Gastrocnemius medialis (tissue), 4 donors: ENCODE measurements around the gene APOL4.

Experiments used
- POLR2A ChIP-seq, 2 donors: fragments of 450-650 bp; IDR thresholded peaks; one replicate each; pipeline ENCODE4 v1.6.1; 2017; ENCODE audit warnings: antibody characterized with exemption in 2 of 2, mild to moderate bottlenecking in 2 of 2, moderate library complexity in 2 of 2
- TF ChIP-seq, protein P1 (sequence below), 5 experiments: fragments of 450-650 bp in 3 of 5; fragments of 200-600 bp in 2 of 5; sonication (generic) in 2 of 5; IDR thresholded peaks in 4 of 5; conservative IDR thresholded peaks in 1 of 5; 1 replicate in 4 of 5; 2 replicates in 1 of 5; pipeline ENCODE4 v1.5.1; 2016 to 2019; ENCODE audit warnings: antibody characterized with exemption in 5 of 5, mild to moderate bottlenecking in 3 of 5, moderate library complexity in 3 of 5

DNA sequence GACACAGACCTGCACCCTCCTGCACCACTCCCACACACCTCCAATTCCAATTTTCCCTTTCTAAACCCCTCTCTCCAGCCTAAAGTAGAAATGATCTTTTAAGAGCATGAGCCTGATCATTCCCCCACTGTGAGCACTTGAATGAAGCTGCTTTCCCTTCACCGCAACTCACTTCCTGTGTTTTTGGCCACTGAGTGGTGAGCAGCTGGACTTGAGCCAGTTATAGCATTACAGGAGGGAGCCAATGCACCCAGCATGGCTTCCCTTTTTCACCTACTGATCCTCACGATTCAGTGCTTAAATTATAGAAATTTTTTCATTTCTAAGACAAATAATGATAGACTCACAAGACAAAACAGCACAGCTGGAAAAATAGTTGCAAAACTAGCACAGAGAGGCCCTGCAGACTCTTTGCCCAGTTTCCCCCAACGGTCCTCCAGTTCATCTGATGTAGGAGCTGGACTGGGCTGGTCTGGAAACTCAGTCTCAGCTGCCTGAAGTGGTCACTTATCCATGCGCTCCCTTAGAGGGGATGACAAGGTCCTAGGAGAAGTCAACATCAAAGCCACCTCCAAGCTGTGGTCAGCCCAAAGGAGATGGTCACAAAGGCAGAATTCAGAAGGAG is 9.7 kb upstream of the APOL4 start:
- TF ChIP-seq, protein P1, sequence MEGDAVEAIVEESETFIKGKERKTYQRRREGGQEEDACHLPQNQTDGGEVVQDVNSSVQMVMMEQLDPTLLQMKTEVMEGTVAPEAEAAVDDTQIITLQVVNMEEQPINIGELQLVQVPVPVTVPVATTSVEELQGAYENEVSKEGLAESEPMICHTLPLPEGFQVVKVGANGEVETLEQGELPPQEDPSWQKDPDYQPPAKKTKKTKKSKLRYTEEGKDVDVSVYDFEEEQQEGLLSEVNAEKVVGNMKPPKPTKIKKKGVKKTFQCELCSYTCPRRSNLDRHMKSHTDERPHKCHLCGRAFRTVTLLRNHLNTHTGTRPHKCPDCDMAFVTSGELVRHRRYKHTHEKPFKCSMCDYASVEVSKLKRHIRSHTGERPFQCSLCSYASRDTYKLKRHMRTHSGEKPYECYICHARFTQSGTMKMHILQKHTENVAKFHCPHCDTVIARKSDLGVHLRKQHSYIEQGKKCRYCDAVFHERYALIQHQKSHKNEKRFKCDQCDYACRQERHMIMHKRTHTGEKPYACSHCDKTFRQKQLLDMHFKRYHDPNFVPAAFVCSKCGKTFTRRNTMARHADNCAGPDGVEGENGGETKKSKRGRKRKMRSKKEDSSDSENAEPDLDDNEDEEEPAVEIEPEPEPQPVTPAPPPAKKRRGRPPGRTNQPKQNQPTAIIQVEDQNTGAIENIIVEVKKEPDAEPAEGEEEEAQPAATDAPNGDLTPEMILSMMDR (IDR thresholded peaks at IDR 0.05 in 4 of 5, conservative IDR thresholded peaks at IDR 0.05 in 1 of 5), result no peak
- no peak for TF ChIP-seq POLR2A (IDR thresholded peaks at IDR 0.05)
